ENCODE measurements around the gene KREMEN1. TPM values are rescaled to one million over a fixed set of nuclear protein-coding genes. Genes with fewer than 3 reads are reported as not detected.

Gene KREMEN1
- total and polyA plus RNA-seq, 3 experiments from 2014 or later: 0.16 to 0.28 TPM; not detected in 1

DNA sequence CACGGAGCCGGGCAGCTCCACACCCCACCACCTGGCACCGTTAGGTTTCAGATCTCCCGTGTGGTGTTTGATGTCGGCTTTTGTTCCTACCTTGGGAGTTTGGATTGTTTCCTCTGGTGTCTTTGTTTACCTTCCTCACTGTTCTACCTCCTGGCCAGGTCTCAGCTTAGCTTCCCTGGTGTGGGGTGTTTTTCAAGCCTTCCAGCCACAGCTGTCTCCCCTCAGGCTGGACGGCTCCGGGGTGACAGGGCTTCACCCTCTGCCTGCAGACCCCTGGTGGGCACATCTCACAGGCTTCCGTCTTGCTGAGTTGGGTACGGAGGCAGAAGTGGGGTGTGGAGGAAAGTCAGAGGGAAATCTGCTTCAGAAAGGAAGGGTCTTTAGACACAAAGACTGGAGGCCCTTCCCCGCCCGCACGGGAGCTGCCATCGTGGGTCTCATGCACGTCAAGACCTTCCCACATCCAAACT, 73.3 kb downstream of the KREMEN1 start:
- Histone ChIP-seq H3K27ac (ENCODE audit: low read depth, low read length) (no peak overlapping the region), H3K27me3 (ENCODE audit: insufficient read depth, low read length, poor library complexity, severe bottlenecking) (no peaks in the 10 kb centered on the region), H3K9me3 (ENCODE audit: low read length) (no peaks in the 10 kb centered on the region), H3K36me3 (ENCODE audit: insufficient read depth, low read length) (no peaks in the 10 kb centered on the region), H3K4me1 (ENCODE audit: insufficient read depth, low read length) (no peaks in the 10 kb centered on the region), H3K4me3 (ENCODE audit: low read length) (no peak overlapping the region)
- CTCF ChIA-PET: no interaction called here
- Mint-ChIP-seq H3K36me3 (no peaks in the 10 kb centered on the region), H3K4me3 (no peak overlapping the region), H3K9me3 (no peaks in the 10 kb centered on the region), H3K4me1 (no peaks in the 10 kb centered on the region), H3K27ac (no peak overlapping the region), H3K27me3 (peaks cover 5% of the 10 kb centered on the region in 2 donors)
- POLR2A ChIA-PET: no interaction called here
- DNase-seq: no peak

- ChIA-PET CTCF (no interaction called here), POLR2A (no interaction called here)
- no peak overlapping the region for H3K27ac ChIP-seq (ENCODE audit: low read depth, low read length)
- H3K4me1 ChIP-seq (ENCODE audit: insufficient read depth, low read length): no peaks in the 10 kb centered on the region
- no peaks in the 10 kb centered on the region for H3K9me3 ChIP-seq (ENCODE audit: low read length)
- Mint-ChIP-seq H3K36me3 (no peaks in the 10 kb centered on the region), H3K4me1 (no peaks in the 10 kb centered on the region), H3K9me3 (no peaks in the 10 kb centered on the region), H3K27me3 (peaks cover 7 to 8% of the 10 kb centered on the region in 2 donors), H3K27ac (no peak overlapping the region), H3K4me3 (no peak overlapping the region)
- no peaks in the 10 kb centered on the region for H3K36me3 ChIP-seq (ENCODE audit: insufficient read depth, low read length)
- H3K27me3 ChIP-seq (ENCODE audit: insufficient read depth, low read length, poor library complexity, severe bottlenecking): no peaks in the 10 kb centered on the region
- no peak for DNase-seq
- no peak overlapping the region for H3K4me3 ChIP-seq (ENCODE audit: low read length)
These were observed 73.9 kb downstream of the KREMEN1 start for GRCh38 chr22:29146771-29147170.

- no peaks in the 10 kb centered on the region for H3K4me1 ChIP-seq (ENCODE audit: insufficient read depth, low read length)
- H3K36me3 Mint-ChIP-seq: no peaks in the 10 kb centered on the region
- no peak for DNase-seq
- no peaks in the 10 kb centered on the region for H3K27me3 ChIP-seq (ENCODE audit: insufficient read depth, low read length, poor library complexity, severe bottlenecking)
- H3K4me3 Mint-ChIP-seq: no peak overlapping the region
- H3K36me3 ChIP-seq (ENCODE audit: insufficient read depth, low read length): no peaks in the 10 kb centered on the region
- POLR2A ChIA-PET: no interaction called here
- H3K9me3 ChIP-seq (ENCODE audit: low read length): no peaks in the 10 kb centered on the region
- H3K9me3 Mint-ChIP-seq: no peaks in the 10 kb centered on the region
- no peaks in the 10 kb centered on the region for H3K4me1 Mint-ChIP-seq
- no peak overlapping the region for H3K27ac ChIP-seq (ENCODE audit: low read depth, low read length)
- peaks cover 7 to 13% of the 10 kb centered on the region in 2 donors for H3K27me3 Mint-ChIP-seq
- no peak overlapping the region for H3K27ac Mint-ChIP-seq
- CTCF ChIA-PET: no interaction called here
- H3K4me3 ChIP-seq (ENCODE audit: low read length): no peak overlapping the region
These were observed 74.6 kb downstream of the KREMEN1 start for GRCh38 chr22:29147331-29147899.

DNA sequence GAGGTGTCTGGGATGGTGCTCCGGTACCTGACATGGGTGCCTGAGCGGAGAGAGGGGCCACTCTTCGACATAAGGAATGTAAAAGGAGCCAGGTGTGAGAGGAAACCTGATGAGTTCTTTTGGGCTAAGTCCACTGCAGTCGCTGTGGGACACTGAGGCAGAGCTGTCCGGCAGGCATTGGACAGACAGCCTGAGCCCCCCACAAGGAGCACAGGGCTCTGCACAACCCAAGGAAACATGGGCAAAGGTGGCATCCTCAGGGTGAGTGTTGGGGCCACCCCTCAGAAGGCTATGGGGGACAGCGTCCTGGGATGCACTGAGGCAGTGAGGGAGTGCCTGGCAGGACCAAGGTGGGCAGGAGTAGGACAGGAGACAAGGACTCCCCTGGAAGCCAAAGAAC, 75.2 kb downstream of the KREMEN1 start:
- Mint-ChIP-seq H3K9me3 (no peaks in the 10 kb centered on the region), H3K27ac (no peak overlapping the region), H3K4me3 (no peak overlapping the region), H3K36me3 (no peaks in the 10 kb centered on the region), H3K4me1 (no peaks in the 10 kb centered on the region), H3K27me3 (peaks cover 8 to 17% of the 10 kb centered on the region in 2 donors)
- H3K36me3 ChIP-seq (ENCODE audit: insufficient read depth, low read length): no peaks in the 10 kb centered on the region
- ChIA-PET POLR2A (no interaction called here), CTCF (no interaction called here)
- DNase-seq: no peak
- no peaks in the 10 kb centered on the region for H3K27me3 ChIP-seq (ENCODE audit: insufficient read depth, low read length, poor library complexity, severe bottlenecking)
- no peak overlapping the region for H3K4me3 ChIP-seq (ENCODE audit: low read length)
- no peaks in the 10 kb centered on the region for H3K9me3 ChIP-seq (ENCODE audit: low read length)
- H3K27ac ChIP-seq (ENCODE audit: low read depth, low read length): no peak overlapping the region
- H3K4me1 ChIP-seq (ENCODE audit: insufficient read depth, low read length): no peaks in the 10 kb centered on the region

GRCh38 chr22:29148826-29149225, 76.0 kb downstream of the KREMEN1 start:
- H3K9me3 Mint-ChIP-seq: no peaks in the 10 kb centered on the region
- CTCF ChIA-PET: no interaction called here
- H3K27me3 Mint-ChIP-seq: peaks cover 10 to 20% of the 10 kb centered on the region in 2 donors
- H3K27ac Mint-ChIP-seq: no peak overlapping the region
- Histone ChIP-seq H3K4me1 (ENCODE audit: insufficient read depth, low read length) (no peaks in the 10 kb centered on the region), H3K9me3 (ENCODE audit: low read length) (no peaks in the 10 kb centered on the region), H3K27ac (ENCODE audit: low read depth, low read length) (no peak overlapping the region), H3K27me3 (ENCODE audit: insufficient read depth, low read length, poor library complexity, severe bottlenecking) (no peaks in the 10 kb centered on the region), H3K36me3 (ENCODE audit: insufficient read depth, low read length) (no peaks in the 10 kb centered on the region), H3K4me3 (ENCODE audit: low read length) (no peak overlapping the region)
- H3K4me1 Mint-ChIP-seq: no peaks in the 10 kb centered on the region
- H3K4me3 Mint-ChIP-seq: no peak overlapping the region
- POLR2A ChIA-PET: no interaction called here
- no peaks in the 10 kb centered on the region for H3K36me3 Mint-ChIP-seq
- no peak for DNase-seq

DNA sequence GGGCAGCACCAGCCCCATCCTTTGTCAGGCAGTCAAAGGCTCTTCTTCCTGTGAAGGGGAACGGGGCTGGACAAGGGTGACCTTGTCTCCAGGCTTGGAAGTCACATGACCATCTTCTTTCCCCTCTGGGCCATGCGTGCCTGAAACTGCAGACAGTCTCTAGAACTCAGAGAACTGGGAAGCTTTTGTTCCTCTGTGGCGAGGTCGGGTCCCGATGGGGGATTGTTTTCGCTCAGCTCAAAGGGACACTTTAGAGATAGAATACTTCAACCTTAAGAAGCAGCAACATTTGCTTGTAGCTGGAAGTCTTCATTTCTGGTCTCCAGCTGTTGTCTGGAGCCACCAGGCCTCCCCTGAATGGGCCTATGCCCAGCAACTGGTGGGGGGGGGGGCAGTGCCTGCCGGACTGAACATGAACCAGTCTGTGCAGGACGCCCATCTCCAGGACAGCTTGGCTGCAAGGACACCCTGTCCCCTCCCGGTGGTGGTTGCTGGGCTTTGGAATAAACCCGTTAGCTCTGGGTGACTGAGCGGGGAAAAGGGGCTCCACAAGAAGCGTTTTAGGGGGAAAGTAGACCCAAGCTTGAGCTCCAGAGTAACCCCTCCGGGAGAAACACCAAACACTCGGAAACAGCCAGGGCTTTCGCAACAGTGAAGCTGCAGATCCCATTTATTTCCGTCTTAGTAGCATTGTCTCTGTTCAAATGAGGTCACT, 77.2 kb downstream of the KREMEN1 start:
- Mint-ChIP-seq H3K36me3 (no peaks in the 10 kb centered on the region), H3K27ac (no peak overlapping the region), H3K9me3 (no peaks in the 10 kb centered on the region), H3K4me1 (peaks cover 5 to 8% (median 8%) of the 10 kb centered on the region in 3 donors), H3K27me3 (peaks cover 16 to 32% of the 10 kb centered on the region in 2 donors), H3K4me3 (no peak overlapping the region)
- no peaks in the 10 kb centered on the region for H3K27me3 ChIP-seq (ENCODE audit: insufficient read depth, low read length, poor library complexity, severe bottlenecking)
- no peak overlapping the region for H3K27ac ChIP-seq (ENCODE audit: low read depth, low read length)
- H3K4me1 ChIP-seq (ENCODE audit: insufficient read depth, low read length): peaks cover 8% of the 10 kb centered on the region
- ChIA-PET CTCF (no interaction called here), POLR2A (no interaction called here)
- DNase-seq: no peak
- no peaks in the 10 kb centered on the region for H3K36me3 ChIP-seq (ENCODE audit: insufficient read depth, low read length)
- H3K9me3 ChIP-seq (ENCODE audit: low read length): no peaks in the 10 kb centered on the region
- no peak overlapping the region for H3K4me3 ChIP-seq (ENCODE audit: low read length)

- Mint-ChIP-seq H3K4me3 (no peak overlapping the region), H3K27me3 (peaks cover 16 to 36% of the 10 kb centered on the region in 2 donors), H3K27ac (no peak overlapping the region), H3K4me1 (peaks cover 5 to 8% (median 8%) of the 10 kb centered on the region in 3 donors), H3K36me3 (no peaks in the 10 kb centered on the region), H3K9me3 (no peaks in the 10 kb centered on the region)
- Histone ChIP-seq H3K36me3 (ENCODE audit: insufficient read depth, low read length) (no peaks in the 10 kb centered on the region), H3K9me3 (ENCODE audit: low read length) (no peaks in the 10 kb centered on the region), H3K4me3 (ENCODE audit: low read length) (no peak overlapping the region), H3K4me1 (ENCODE audit: insufficient read depth, low read length) (peaks cover 8% of the 10 kb centered on the region), H3K27ac (ENCODE audit: low read depth, low read length) (no peak overlapping the region), H3K27me3 (ENCODE audit: insufficient read depth, low read length, poor library complexity, severe bottlenecking) (no peaks in the 10 kb centered on the region)
- ChIA-PET CTCF (no interaction called here), POLR2A (no interaction called here)
- no peak for DNase-seq
These were observed 77.9 kb downstream of the KREMEN1 start for GRCh38 chr22:29150701-29151100.

GRCh38 chr22:29151316-29151715, 78.5 kb downstream of the KREMEN1 start:
- H3K4me3 Mint-ChIP-seq: no peak overlapping the region

More at GRCh38 chr22:29151316-29151715, 78.5 kb downstream of the KREMEN1 start:
- no peak overlapping the region for H3K27ac Mint-ChIP-seq
- H3K27me3 Mint-ChIP-seq: peaks cover 16 to 41% of the 10 kb centered on the region in 2 donors
- Histone ChIP-seq H3K9me3 (ENCODE audit: low read length) (no peaks in the 10 kb centered on the region), H3K36me3 (ENCODE audit: insufficient read depth, low read length) (no peaks in the 10 kb centered on the region), H3K4me1 (ENCODE audit: insufficient read depth, low read length) (peaks cover 8% of the 10 kb centered on the region), H3K27ac (ENCODE audit: low read depth, low read length) (no peak overlapping the region), H3K4me3 (ENCODE audit: low read length) (no peak overlapping the region), H3K27me3 (ENCODE audit: insufficient read depth, low read length, poor library complexity, severe bottlenecking) (no peaks in the 10 kb centered on the region)
- POLR2A ChIA-PET: no interaction called here
- no peak for DNase-seq
- CTCF ChIA-PET: no interaction called here
- no peaks in the 10 kb centered on the region for H3K9me3 Mint-ChIP-seq
- H3K36me3 Mint-ChIP-seq: no peaks in the 10 kb centered on the region
- H3K4me1 Mint-ChIP-seq: peaks cover 5 to 8% (median 8%) of the 10 kb centered on the region in 3 donors
